HCT116 (cell line): ENCODE measurements around the gene ENOPH1. TPM values are rescaled to one million over a fixed set of nuclear protein-coding genes. Genes with fewer than 3 reads are reported as not detected.

ENCODE experiments used
- ATAC-seq: fragments of 200-7000 bp; cut with Tn5 transposase; 2 replicates; pipeline ENCODE4 v1.9.1; 2020; ENCODE audit warnings: mild to moderate bottlenecking, moderate library complexity
- BruUV-seq: library from RNA; stranded (reverse); fragments of 400-500 nt; replicated peaks from 2 replicates; lab custom pipeline; 2021; lab: Mats Ljungman, UMichigan
- CTCF ChIA-PET: fragments of 300-600 bp; sonication (Branson Sonifier 250); formaldehyde crosslinking; loops from one replicate; lab custom pipeline; 2021; ENCODE audit warnings: antibody characterized with exemption; lab: Charles Lee
- POLR2A ChIA-PET: fragments of 300-600, 350-600 bp; sonication (Branson Sonifier 250); formaldehyde crosslinking; loops from one replicate; lab custom pipeline; 2021; ENCODE audit warnings: antibody characterized with exemption; lab: Charles Lee
- RAD21 ChIA-PET, 2 experiments: fragments of 300-600 bp; sonication (Branson Sonifier 250); formaldehyde crosslinking; loops; one replicate each; lab custom pipeline; 2023; ENCODE audit warnings: low total read pairs in 2 of 2; ENCODE audit not compliant: uncharacterized antibody in 2 of 2, unreplicated experiment in 2 of 2, low non-redundant PET in 1 of 2; lab: Charles Lee
- DNase-seq: peaks from one replicate; pipeline ENCODE4 v3.0.0-alpha.2; 2010; ENCODE audit warnings: low read depth, low spot score
- H2AFZ ChIP-seq: fragments of 200-600 bp; shearing (Covaris generic), sonication (generic); 2 replicates; pipeline ENCODE4 v1.6.1; 2017; ENCODE audit warnings: low read depth, mixed run types, mixed read lengths, antibody characterized with exemption, low read length; ENCODE audit not compliant: poor library complexity, severe bottlenecking
- H3K27ac ChIP-seq: 2 replicates; pipeline ENCODE4 v1.5.1; 2012; ENCODE audit warnings: low read depth, low read length
- H3K27me3 ChIP-seq: fragments of 200-600 bp; sonication (generic); 2 replicates; pipeline ENCODE4 v1.6.1; 2016; ENCODE audit warnings: mixed run types, low read length, mixed read lengths; ENCODE audit not compliant: insufficient read depth
- H3K36me3 ChIP-seq, 2 experiments: fragments of 200-500 bp in 1 of 2; fragments of 200-600 bp in 1 of 2; sonication (Bioruptor generic) in 1 of 2; sonication (generic) in 1 of 2; 2 replicates each; pipeline versions ENCODE4 v1.5.1 to v1.6.1; 2014 to 2016; ENCODE audit warnings: low read length in 2 of 2, inconsistent platforms in 1 of 2, mixed read lengths in 1 of 2, mixed run types in 1 of 2; ENCODE audit not compliant: insufficient read depth in 2 of 2, control insufficient read depth in 1 of 2
- H3K4me1 ChIP-seq, 2 experiments: fragments of 200-600 bp in 1 of 2; sonication (generic) in 1 of 2; 2 replicates each; pipeline versions ENCODE4 v1.5.1 to v1.6.1; 2012 to 2017; ENCODE audit warnings: low read length in 2 of 2, inconsistent platforms in 1 of 2, mild to moderate bottlenecking in 1 of 2, mixed read lengths in 1 of 2, mixed run types in 1 of 2, moderate library complexity in 1 of 2; ENCODE audit not compliant: insufficient read depth in 2 of 2, control insufficient read depth in 1 of 2
- H3K4me2 ChIP-seq: fragments of 200-600 bp; sonication (generic); 2 replicates; pipeline ENCODE4 v1.6.1; 2017; ENCODE audit warnings: mixed run types, low read length, mixed read lengths
- H3K4me3 ChIP-seq, 2 experiments: fragments of 200-600 bp in 1 of 2; sonication (generic) in 1 of 2; replicated peaks in 1 of 2; 2 replicates each; pipeline ENCODE4 v1.5.1; 2011 to 2016; ENCODE audit warnings: low read length in 2 of 2, control low read depth in 1 of 2, low read depth in 1 of 2, mild to moderate bottlenecking in 1 of 2, mixed read lengths in 1 of 2, mixed run types in 1 of 2
- H3K79me2 ChIP-seq: fragments of 200-600 bp; sonication (generic); 2 replicates; pipeline ENCODE4 v1.6.1; 2017; ENCODE audit warnings: mild to moderate bottlenecking, mixed run types, low read length, moderate library complexity, mixed read lengths; ENCODE audit not compliant: insufficient read depth
- H3K9ac ChIP-seq: fragments of 200-600 bp; sonication (generic); 2 replicates; pipeline ENCODE4 v1.6.1; 2016; ENCODE audit warnings: low read length, mixed read lengths
- H3K9me2 ChIP-seq: fragments of 200-600 bp; sonication (generic), shearing (Covaris generic); 2 replicates; pipeline ENCODE4 v1.6.1; 2017; ENCODE audit warnings: mixed run types, mild to moderate bottlenecking, moderate library complexity; ENCODE audit not compliant: insufficient read depth
- H3K9me3 ChIP-seq, 2 experiments: fragments of 200-500 bp in 1 of 2; fragments of 200-600 bp in 1 of 2; sonication (Bioruptor generic) in 1 of 2; sonication (generic) in 1 of 2; 2 replicates each; pipeline ENCODE4 v1.6.1; 2014 to 2017; ENCODE audit warnings: low read length in 2 of 2, mixed read lengths in 2 of 2, inconsistent platforms in 1 of 2, low read depth in 1 of 2, mild to moderate bottlenecking in 1 of 2, mixed run types in 1 of 2, moderate library complexity in 1 of 2; ENCODE audit not compliant: control insufficient read depth in 1 of 2, insufficient read depth in 1 of 2
- H4K20me1 ChIP-seq: fragments of 200-600 bp; sonication (generic), shearing (Covaris generic); 2 replicates; pipeline ENCODE4 v1.6.1; 2017; ENCODE audit warnings: mixed run types, mild to moderate bottlenecking, moderate library complexity; ENCODE audit not compliant: insufficient read depth
- CBX3 ChIP-seq: IDR thresholded peaks from 2 replicates; pipeline ENCODE4 v1.6.1; 2012; ENCODE audit warnings: low read depth
- CEBPB ChIP-seq: IDR thresholded peaks from 2 replicates; pipeline ENCODE4 v1.6.1; 2012; ENCODE audit warnings: low read depth
- EGR1 ChIP-seq: IDR thresholded peaks from 2 replicates; pipeline ENCODE4 v1.6.1; 2012; ENCODE audit warnings: low read depth
- EZH2 ChIP-seq: fragments of 200-600 bp; sonication (generic); IDR thresholded peaks from 2 replicates; pipeline ENCODE4 v1.6.1; 2017; ENCODE audit warnings: antibody characterized with exemption, mixed run types
- EZH2phosphoT487 ChIP-seq: fragments of 200-600 bp; IDR thresholded peaks from 2 replicates; pipeline ENCODE4 v1.6.1; 2018; ENCODE audit warnings: antibody characterized with exemption, borderline replicate concordance
- POLR2AphosphoS5 ChIP-seq: IDR thresholded peaks from 2 replicates; pipeline ENCODE4 v1.6.1; 2011; ENCODE audit warnings: mild to moderate bottlenecking, low read depth, low read length, moderate library complexity
- SIN3A ChIP-seq: IDR thresholded peaks from 2 replicates; pipeline ENCODE4 v1.6.1; 2012; ENCODE audit warnings: low read depth
- SP1 ChIP-seq: IDR thresholded peaks from 2 replicates; pipeline ENCODE4 v1.6.1; 2012; ENCODE audit warnings: low read depth
- TCF7L2 ChIP-seq: IDR thresholded peaks from 2 replicates; pipeline ENCODE4 v1.7.0; 2011; ENCODE audit warnings: borderline replicate concordance, inconsistent platforms; ENCODE audit not compliant: insufficient read depth, insufficient read length; ENCODE audit errors: extremely low read depth
- YY1 ChIP-seq: IDR thresholded peaks from 2 replicates; pipeline ENCODE4 v1.6.1; 2011; ENCODE audit warnings: low read length, low read depth, moderate library complexity, mild to moderate bottlenecking; ENCODE audit not compliant: insufficient replicate concordance; ENCODE audit errors: extremely low read depth
- ZFX ChIP-seq: fragments of 450-650 bp; IDR thresholded peaks from 2 replicates; pipeline ENCODE4 v1.6.1; 2017
- intact Hi-C: fragments of 100-400 bp; cut with micrococcal nuclease; formaldehyde crosslinking; loops from 2 replicates; pipeline ENCODE4 v1.10.0; 2022
- total RNA-seq: library from RNA; stranded (reverse); gene quantifications from one replicate; pipeline ENCODE4 v1.2.1, GENCODE V29; 2021; ENCODE audit not compliant: unreplicated experiment
- TF ChIP-seq, protein P1 (sequence below): IDR thresholded peaks from 2 replicates; pipeline ENCODE4 v1.6.1; 2012; ENCODE audit warnings: low read depth
- TF ChIP-seq, protein P2 (sequence below): IDR thresholded peaks from 2 replicates; pipeline ENCODE4 v1.6.1; 2012
- TF ChIP-seq, protein P3 (sequence below): IDR thresholded peaks from 2 replicates; pipeline ENCODE4 v1.6.1; 2011; ENCODE audit warnings: mild to moderate bottlenecking, low read length, moderate library complexity; ENCODE audit not compliant: insufficient replicate concordance; ENCODE audit errors: extremely low read depth
- TF ChIP-seq, protein P4 (sequence below), 3 experiments: fragments of 200-600 bp in 1 of 3; sonication (generic) in 1 of 3; IDR thresholded peaks in 2 of 3; conservative IDR thresholded peaks in 1 of 3; 2 replicates each; pipeline ENCODE4 v1.5.1; 2012 to 2017; ENCODE audit warnings: low read depth in 2 of 3, low read length in 2 of 3, antibody characterized with exemption in 1 of 3, borderline replicate concordance in 1 of 3, control low read depth in 1 of 3, mild to moderate bottlenecking in 1 of 3, mixed read lengths in 1 of 3, mixed run types in 1 of 3, moderate library complexity in 1 of 3; ENCODE audit not compliant: insufficient read depth in 1 of 3
- TF ChIP-seq, protein P5 (sequence below): IDR thresholded peaks from 2 replicates; pipeline ENCODE4 v1.6.1; 2012

ENOPH1 gene
- total RNA-seq, 1 experiment from 2014 or later, result 53.4 TPM

DNA sequence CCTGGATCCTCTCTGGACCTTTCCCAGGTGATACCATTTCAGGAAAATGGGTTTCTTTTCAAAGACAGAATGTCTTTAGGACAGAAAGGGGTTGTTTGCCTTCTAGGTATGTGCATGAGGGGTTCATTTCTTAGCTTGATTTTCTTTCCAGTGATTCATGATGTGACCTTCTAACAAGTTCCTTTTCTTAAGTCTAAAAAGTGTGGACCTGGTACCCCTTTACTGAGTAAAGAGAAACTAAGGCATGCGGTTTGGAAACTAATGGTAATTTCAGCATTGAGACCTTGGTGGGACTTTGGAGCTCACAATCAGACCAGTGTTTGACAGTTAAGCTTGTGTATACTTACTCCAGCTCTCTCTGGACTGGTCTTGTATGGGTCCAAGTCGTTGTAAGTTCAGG is 8.7 kb downstream of the ENOPH1 start:
- Histone ChIP-seq H3K4me3 (no peak overlapping the region), H3K36me3 (no peaks in the 10 kb centered on the region), H3K9ac (no peak overlapping the region), H3K9me2 (no peaks in the 10 kb centered on the region), H3K79me2 (peaks cover 99% of the 10 kb centered on the region), H4K20me1 (peaks cover 20% of the 10 kb centered on the region; the same call in 1 of the 2 replicates), H3K27me3 (no peaks in the 10 kb centered on the region), H3K9me3 (no peaks in the 10 kb centered on the region), H3K4me1 (peaks cover 4 to 8% of the 10 kb centered on the region in 2 experiments; a peak in 1 of 4 replicates), H3K27ac (no peak overlapping the region), H2AFZ (no peak overlapping the region), H3K4me2 (no peak overlapping the region)
- ChIA-PET RAD21 (no interaction called here), CTCF (interaction anchor here (1.0 kb wide), 1 partner anchor 24 kb away, joined by 5 read pairs; no protein-coding TSS in a partner anchor), POLR2A (interaction anchor here (0.9 to 1.0 kb wide), 2 partner anchors 10 to 65 kb away, joined by 3 to 5 read pairs; partner anchors contain the start of gene HNRNPD)
- TF ChIP-seq, protein P1, sequence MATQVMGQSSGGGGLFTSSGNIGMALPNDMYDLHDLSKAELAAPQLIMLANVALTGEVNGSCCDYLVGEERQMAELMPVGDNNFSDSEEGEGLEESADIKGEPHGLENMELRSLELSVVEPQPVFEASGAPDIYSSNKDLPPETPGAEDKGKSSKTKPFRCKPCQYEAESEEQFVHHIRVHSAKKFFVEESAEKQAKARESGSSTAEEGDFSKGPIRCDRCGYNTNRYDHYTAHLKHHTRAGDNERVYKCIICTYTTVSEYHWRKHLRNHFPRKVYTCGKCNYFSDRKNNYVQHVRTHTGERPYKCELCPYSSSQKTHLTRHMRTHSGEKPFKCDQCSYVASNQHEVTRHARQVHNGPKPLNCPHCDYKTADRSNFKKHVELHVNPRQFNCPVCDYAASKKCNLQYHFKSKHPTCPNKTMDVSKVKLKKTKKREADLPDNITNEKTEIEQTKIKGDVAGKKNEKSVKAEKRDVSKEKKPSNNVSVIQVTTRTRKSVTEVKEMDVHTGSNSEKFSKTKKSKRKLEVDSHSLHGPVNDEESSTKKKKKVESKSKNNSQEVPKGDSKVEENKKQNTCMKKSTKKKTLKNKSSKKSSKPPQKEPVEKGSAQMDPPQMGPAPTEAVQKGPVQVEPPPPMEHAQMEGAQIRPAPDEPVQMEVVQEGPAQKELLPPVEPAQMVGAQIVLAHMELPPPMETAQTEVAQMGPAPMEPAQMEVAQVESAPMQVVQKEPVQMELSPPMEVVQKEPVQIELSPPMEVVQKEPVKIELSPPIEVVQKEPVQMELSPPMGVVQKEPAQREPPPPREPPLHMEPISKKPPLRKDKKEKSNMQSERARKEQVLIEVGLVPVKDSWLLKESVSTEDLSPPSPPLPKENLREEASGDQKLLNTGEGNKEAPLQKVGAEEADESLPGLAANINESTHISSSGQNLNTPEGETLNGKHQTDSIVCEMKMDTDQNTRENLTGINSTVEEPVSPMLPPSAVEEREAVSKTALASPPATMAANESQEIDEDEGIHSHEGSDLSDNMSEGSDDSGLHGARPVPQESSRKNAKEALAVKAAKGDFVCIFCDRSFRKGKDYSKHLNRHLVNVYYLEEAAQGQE, result no peak
- TF ChIP-seq SIN3A (no peak), YY1 (no peak), ZFX (no peak), CBX3 (no peak), EZH2phosphoT487 (no peak), EGR1 (no peak), POLR2AphosphoS5 (no peak), SP1 (no peak), EZH2 (no peak), TCF7L2 (no peak), CEBPB (no peak)
- TF ChIP-seq, protein P2, sequence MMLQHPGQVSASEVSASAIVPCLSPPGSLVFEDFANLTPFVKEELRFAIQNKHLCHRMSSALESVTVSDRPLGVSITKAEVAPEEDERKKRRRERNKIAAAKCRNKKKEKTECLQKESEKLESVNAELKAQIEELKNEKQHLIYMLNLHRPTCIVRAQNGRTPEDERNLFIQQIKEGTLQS, result no peak
- TF ChIP-seq, protein P3, sequence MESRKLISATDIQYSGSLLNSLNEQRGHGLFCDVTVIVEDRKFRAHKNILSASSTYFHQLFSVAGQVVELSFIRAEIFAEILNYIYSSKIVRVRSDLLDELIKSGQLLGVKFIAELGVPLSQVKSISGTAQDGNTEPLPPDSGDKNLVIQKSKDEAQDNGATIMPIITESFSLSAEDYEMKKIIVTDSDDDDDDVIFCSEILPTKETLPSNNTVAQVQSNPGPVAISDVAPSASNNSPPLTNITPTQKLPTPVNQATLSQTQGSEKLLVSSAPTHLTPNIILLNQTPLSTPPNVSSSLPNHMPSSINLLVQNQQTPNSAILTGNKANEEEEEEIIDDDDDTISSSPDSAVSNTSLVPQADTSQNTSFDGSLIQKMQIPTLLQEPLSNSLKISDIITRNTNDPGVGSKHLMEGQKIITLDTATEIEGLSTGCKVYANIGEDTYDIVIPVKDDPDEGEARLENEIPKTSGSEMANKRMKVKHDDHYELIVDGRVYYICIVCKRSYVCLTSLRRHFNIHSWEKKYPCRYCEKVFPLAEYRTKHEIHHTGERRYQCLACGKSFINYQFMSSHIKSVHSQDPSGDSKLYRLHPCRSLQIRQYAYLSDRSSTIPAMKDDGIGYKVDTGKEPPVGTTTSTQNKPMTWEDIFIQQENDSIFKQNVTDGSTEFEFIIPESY, result no peak
- TF ChIP-seq, protein P4, sequence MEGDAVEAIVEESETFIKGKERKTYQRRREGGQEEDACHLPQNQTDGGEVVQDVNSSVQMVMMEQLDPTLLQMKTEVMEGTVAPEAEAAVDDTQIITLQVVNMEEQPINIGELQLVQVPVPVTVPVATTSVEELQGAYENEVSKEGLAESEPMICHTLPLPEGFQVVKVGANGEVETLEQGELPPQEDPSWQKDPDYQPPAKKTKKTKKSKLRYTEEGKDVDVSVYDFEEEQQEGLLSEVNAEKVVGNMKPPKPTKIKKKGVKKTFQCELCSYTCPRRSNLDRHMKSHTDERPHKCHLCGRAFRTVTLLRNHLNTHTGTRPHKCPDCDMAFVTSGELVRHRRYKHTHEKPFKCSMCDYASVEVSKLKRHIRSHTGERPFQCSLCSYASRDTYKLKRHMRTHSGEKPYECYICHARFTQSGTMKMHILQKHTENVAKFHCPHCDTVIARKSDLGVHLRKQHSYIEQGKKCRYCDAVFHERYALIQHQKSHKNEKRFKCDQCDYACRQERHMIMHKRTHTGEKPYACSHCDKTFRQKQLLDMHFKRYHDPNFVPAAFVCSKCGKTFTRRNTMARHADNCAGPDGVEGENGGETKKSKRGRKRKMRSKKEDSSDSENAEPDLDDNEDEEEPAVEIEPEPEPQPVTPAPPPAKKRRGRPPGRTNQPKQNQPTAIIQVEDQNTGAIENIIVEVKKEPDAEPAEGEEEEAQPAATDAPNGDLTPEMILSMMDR (IDR thresholded peaks at IDR 0.05 in 2 of 3, conservative IDR thresholded peaks at IDR 0.05 in 1 of 3; ENCODE audit: borderline replicate concordance in 1 of 3, insufficient read depth in 1 of 3, low read depth in 2 of 3, low read length in 2 of 3), result no peak
- TF ChIP-seq, protein P5, sequence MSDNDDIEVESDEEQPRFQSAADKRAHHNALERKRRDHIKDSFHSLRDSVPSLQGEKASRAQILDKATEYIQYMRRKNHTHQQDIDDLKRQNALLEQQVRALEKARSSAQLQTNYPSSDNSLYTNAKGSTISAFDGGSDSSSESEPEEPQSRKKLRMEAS, result no peak
- intact Hi-C loops, result no loop called here
- no peak for DNase-seq
- ATAC-seq, result no peak
- no TSS peak for BruUV-seq
